Measurements from ENCODE around the gene STPG3.

DNA sequence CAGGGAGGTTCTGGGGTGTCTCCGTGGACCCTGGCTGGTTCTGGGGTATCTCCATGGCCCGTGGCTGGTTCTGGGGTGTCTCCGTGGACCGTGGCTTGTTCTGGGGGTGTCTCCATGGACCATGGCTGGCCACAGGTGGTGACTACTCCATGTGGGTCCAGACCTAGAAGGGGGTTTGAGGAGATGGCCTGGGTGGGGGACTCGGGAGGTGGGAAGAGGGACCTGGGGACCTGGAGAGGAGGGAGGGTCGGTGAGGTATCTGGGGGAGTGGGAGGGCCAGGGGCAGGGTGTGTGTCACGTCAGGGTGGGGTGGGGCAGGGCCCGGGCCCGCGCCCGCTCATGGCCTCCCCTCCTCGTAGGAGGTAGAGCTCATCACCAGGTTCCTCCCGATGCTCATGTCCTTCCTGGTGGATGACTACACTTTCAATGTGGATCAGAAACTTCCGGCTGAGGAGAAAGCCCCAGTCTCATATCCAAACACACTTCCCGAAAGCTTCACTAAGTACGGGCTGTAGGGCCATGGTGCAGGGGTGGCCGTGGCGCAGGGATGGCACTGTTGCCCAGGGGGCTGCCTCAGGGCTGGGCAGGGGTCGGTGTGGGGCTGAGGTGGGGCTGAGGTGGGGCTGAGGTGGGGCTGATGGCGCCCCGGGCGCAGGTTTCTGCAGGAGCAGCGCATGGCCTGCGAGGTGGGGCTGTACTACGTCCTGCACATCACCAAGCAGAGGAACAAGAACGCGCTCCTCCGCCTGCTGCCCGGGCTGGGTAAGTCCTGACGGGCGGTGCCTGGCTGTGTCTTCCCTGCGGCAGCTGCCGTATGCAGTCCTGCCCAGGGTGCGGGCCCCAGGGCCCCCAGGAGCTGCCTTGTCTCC lies 15.7 kb downstream of the STPG3 start:
- TF ChIP-seq YY1 (IDR thresholded peaks at IDR 0.05; ENCODE audit: insufficient read depth, insufficient read length) (no peak), SUZ12 (IDR thresholded peaks at IDR 0.05; ENCODE audit: extremely low read depth, insufficient read depth, insufficient read length) (no peak), ZNF274 (IDR thresholded peaks at IDR 0.05; ENCODE audit: low read depth, low read length) (no peak)
